PC-9 (cell line): ENCODE data around the gene KIF26B.

ENCODE experiments used
- EZH2 ChIP-seq: fragments of 200-600 bp; sonication (generic); IDR thresholded peaks from 2 replicates; pipeline ENCODE4 v1.8.0; 2017; ENCODE audit warnings: antibody characterized with exemption, low read depth
- TF ChIP-seq, protein P1 (sequence below): fragments of 200-600 bp; sonication (generic); conservative IDR thresholded peaks from 2 replicates; pipeline ENCODE4 v1.6.1; 2017; ENCODE audit warnings: mixed run types, antibody characterized with exemption, mild to moderate bottlenecking, moderate library complexity

DNA sequence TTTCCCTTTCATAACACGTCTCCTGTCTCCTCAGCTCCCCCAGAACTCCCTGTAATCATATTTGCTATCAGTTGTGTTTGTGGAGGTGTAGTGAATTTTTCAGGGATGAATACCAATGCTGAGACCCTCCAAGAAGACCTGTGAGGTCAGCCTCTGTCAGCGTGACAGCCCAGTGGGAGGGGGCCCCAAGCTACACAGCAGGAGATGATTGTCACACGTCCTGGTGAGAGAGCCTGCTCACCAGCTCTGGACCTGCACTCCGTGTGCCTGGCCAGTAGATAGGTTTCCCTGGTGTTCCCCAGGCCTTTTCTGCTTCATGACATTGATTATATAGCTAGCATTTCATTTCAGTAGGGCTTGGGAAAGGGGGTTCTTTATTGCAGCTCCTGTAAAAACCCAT is 421.5 kb downstream of the KIF26B start:
- TF ChIP-seq EZH2: no peak
- TF ChIP-seq, protein P1, sequence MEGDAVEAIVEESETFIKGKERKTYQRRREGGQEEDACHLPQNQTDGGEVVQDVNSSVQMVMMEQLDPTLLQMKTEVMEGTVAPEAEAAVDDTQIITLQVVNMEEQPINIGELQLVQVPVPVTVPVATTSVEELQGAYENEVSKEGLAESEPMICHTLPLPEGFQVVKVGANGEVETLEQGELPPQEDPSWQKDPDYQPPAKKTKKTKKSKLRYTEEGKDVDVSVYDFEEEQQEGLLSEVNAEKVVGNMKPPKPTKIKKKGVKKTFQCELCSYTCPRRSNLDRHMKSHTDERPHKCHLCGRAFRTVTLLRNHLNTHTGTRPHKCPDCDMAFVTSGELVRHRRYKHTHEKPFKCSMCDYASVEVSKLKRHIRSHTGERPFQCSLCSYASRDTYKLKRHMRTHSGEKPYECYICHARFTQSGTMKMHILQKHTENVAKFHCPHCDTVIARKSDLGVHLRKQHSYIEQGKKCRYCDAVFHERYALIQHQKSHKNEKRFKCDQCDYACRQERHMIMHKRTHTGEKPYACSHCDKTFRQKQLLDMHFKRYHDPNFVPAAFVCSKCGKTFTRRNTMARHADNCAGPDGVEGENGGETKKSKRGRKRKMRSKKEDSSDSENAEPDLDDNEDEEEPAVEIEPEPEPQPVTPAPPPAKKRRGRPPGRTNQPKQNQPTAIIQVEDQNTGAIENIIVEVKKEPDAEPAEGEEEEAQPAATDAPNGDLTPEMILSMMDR: no peak
